GM10266 (cell line): ENCODE measurements around the gene CFAP57.

Experiments used
- DNase-seq: peaks from one replicate; pipeline ENCODE4 v3.0.0; 2012; ENCODE audit errors: extremely low spot score
- CTCF ChIP-seq: IDR thresholded peaks from 2 replicates; pipeline ENCODE4 v1.5.1; 2012; ENCODE audit warnings: mild to moderate bottlenecking, low read depth; ENCODE audit not compliant: control insufficient read depth, insufficient read depth; ENCODE audit errors: missing control alignments

CFAP57 gene

GRCh38 chr1:43149889-43150288, 22.2 kb upstream of the CFAP57 start:
- no peak for TF ChIP-seq CTCF
- DNase-seq: no peak

- DNase-seq: no peak
- TF ChIP-seq CTCF: no peak
Observed at GRCh38 chr1:43152866-43153265, 19.3 kb upstream of the CFAP57 start.

GRCh38 chr1:43153443-43153842, 18.7 kb upstream of the CFAP57 start:
- no peak for DNase-seq
- no peak for TF ChIP-seq CTCF

- DNase-seq: no peak
- no peak for TF ChIP-seq CTCF
Observed at GRCh38 chr1:43156026-43156425, 16.1 kb upstream of the CFAP57 start.

- no peak for DNase-seq
- no peak for TF ChIP-seq CTCF
Observed at GRCh38 chr1:43165162-43165561, 7.0 kb upstream of the CFAP57 start.

GRCh38 chr1:43165765-43166164, 6.4 kb upstream of the CFAP57 start:
- no peak for TF ChIP-seq CTCF
- no peak for DNase-seq

- no peak for TF ChIP-seq CTCF
- DNase-seq: no peak
Observed at GRCh38 chr1:43171312-43171875, 736 bp upstream of the CFAP57 start.
